ENCODE measurements around the gene TRMT112.

GRCh38 chr11:64353715-64354506 is 36.6 kb upstream of the TRMT112 start:
- TF ChIP-seq POLR2A (IDR thresholded peaks at IDR 0.05): no peak
- TF ChIP-seq, protein P1, sequence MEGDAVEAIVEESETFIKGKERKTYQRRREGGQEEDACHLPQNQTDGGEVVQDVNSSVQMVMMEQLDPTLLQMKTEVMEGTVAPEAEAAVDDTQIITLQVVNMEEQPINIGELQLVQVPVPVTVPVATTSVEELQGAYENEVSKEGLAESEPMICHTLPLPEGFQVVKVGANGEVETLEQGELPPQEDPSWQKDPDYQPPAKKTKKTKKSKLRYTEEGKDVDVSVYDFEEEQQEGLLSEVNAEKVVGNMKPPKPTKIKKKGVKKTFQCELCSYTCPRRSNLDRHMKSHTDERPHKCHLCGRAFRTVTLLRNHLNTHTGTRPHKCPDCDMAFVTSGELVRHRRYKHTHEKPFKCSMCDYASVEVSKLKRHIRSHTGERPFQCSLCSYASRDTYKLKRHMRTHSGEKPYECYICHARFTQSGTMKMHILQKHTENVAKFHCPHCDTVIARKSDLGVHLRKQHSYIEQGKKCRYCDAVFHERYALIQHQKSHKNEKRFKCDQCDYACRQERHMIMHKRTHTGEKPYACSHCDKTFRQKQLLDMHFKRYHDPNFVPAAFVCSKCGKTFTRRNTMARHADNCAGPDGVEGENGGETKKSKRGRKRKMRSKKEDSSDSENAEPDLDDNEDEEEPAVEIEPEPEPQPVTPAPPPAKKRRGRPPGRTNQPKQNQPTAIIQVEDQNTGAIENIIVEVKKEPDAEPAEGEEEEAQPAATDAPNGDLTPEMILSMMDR (IDR thresholded peaks at IDR 0.05): no peak

Measured in body of pancreas (tissue), 4 donors.